Endodermal cell (in vitro differentiated cells): ENCODE results near the gene JRKL. TPM values are rescaled to one million over a fixed set of nuclear protein-coding genes. Genes with fewer than 3 reads are reported as not detected.

Experiments
- DNase-seq: peaks from one replicate; pipeline ENCODE4 v3.0.0-alpha.2; 2017
- H3K27ac ChIP-seq: 2 replicates; pipeline ENCODE4 v1.5.1; 2013; ENCODE audit warnings: mild to moderate bottlenecking, low read depth, low read length, moderate library complexity
- H3K27me3 ChIP-seq: 2 replicates; pipeline ENCODE4 v1.6.1; 2013; ENCODE audit warnings: mild to moderate bottlenecking, low read length, moderate library complexity; ENCODE audit not compliant: insufficient read depth, control insufficient read depth, poor library complexity, severe bottlenecking
- H3K36me3 ChIP-seq: 2 replicates; pipeline ENCODE4 v1.7.0; 2013; ENCODE audit warnings: mild to moderate bottlenecking, low read length, moderate library complexity; ENCODE audit not compliant: control insufficient read depth, insufficient read depth
- H3K4me1 ChIP-seq: one replicate; pipeline ENCODE4 v1.7.0; 2013; ENCODE audit warnings: low read length; ENCODE audit not compliant: control insufficient read depth, insufficient read depth
- H3K4me3 ChIP-seq: 2 replicates; pipeline ENCODE4 v1.5.1; 2013; ENCODE audit warnings: mild to moderate bottlenecking, low read length, moderate library complexity
- H3K9ac ChIP-seq: 2 replicates; pipeline ENCODE4 v1.6.1; 2013; ENCODE audit warnings: mild to moderate bottlenecking, low read length, moderate library complexity; ENCODE audit not compliant: poor library complexity, severe bottlenecking; ENCODE audit errors: extremely low read depth
- H3K9me3 ChIP-seq: 2 replicates; pipeline ENCODE4 v1.6.1; 2013; ENCODE audit warnings: mild to moderate bottlenecking, low read length, moderate library complexity; ENCODE audit not compliant: control insufficient read depth
- H3K27ac Mint-ChIP-seq: 2 replicates; pipeline ENCODE4 v1.8.0; 2020; ENCODE audit warnings: mixed read lengths
- H3K27me3 Mint-ChIP-seq: 2 replicates; pipeline ENCODE4 v1.8.0; 2021; ENCODE audit warnings: mild to moderate bottlenecking, mixed read lengths; ENCODE audit not compliant: insufficient read depth
- H3K36me3 Mint-ChIP-seq: 2 replicates; pipeline ENCODE4 v1.8.0; 2020; ENCODE audit warnings: low read depth, mixed read lengths
- H3K4me1 Mint-ChIP-seq: 2 replicates; pipeline ENCODE4 v1.8.0; 2020; ENCODE audit warnings: mixed read lengths
- H3K4me3 Mint-ChIP-seq: 2 replicates; pipeline ENCODE4 v1.8.0; 2020; ENCODE audit warnings: mild to moderate bottlenecking, moderate library complexity, mixed read lengths
- H3K9me3 Mint-ChIP-seq: 2 replicates; pipeline ENCODE4 v1.8.0; 2020; ENCODE audit warnings: mild to moderate bottlenecking, mixed read lengths
- CTCF ChIP-seq: fragments of 200-600 bp; sonication (generic); conservative IDR thresholded peaks from 2 replicates; pipeline ENCODE4 v1.5.0; 2021; ENCODE audit warnings: antibody characterized with exemption, mild to moderate bottlenecking
- WGBS, 2 experiments: methylation state at CpG; one replicate each; pipeline versions ENCODE4 v1.1.5 to v1.1.7; 2013; ENCODE audit warnings: missing lambda C conversion rate in 2 of 2, mixed read lengths in 1 of 2; ENCODE audit not compliant: insufficient coverage in 1 of 2, insufficient read length in 1 of 2; 5-methylcytosine and 5-hydroxymethylcytosine counted together
- total RNA-seq, 2 donors: library from RNA; stranded (reverse); fragmentation: NEBNext Ultra II Directional in 1 of 2; extraction: Animal tissue kit (Norgen Biotek cat#: 25700) in 1 of 2; gene quantifications; 2 replicates in 1 of 2; 3 replicates in 1 of 2; pipeline ENCODE4 v1.2.1, GENCODE V29; 2021

JRKL gene
- total RNA-seq, 2 donors from 2014 or later: 6.2 to 8.4 TPM

- Mint-ChIP-seq H3K4me1 (peaks cover 41% of the 10 kb centered on the region), H3K27me3 (no peaks in the 10 kb centered on the region), H3K27ac (peak overlapping the region; percentile 52), H3K4me3 (peak overlapping the region; percentile 78), H3K9me3 (peaks cover 11% of the 10 kb centered on the region), H3K36me3 (no peaks in the 10 kb centered on the region)
- H3K9me3 ChIP-seq: no peaks in the 10 kb centered on the region
- peak overlapping the region; percentile 100 for H3K4me3 ChIP-seq
- DNase-seq: no peak
- no peaks in the 10 kb centered on the region for H3K36me3 ChIP-seq
- peak overlapping the region; percentile 83 for H3K9ac ChIP-seq
- H3K27me3 ChIP-seq: no peaks in the 10 kb centered on the region
- peak overlapping the region; percentile 71 for H3K27ac ChIP-seq
- no peak for TF ChIP-seq CTCF
- peaks cover 2% of the 10 kb centered on the region for H3K4me1 ChIP-seq
- 4 to 14% methylated on average over 11 to 13 of the region's 13 CpGs for WGBS, 2 experiments
Observed at GRCh38 chr11:96342014-96342960, 47.5 kb upstream of the JRKL start.

GRCh38 chr11:96342961-96343711 is 46.7 kb upstream of the JRKL start, which contains the start of gene MAML2:
MAML2 (minus strand) TSS chr11:96343195; CDS start chr11:96341895, 1,300 bp downstream.
- Mint-ChIP-seq H3K4me3 (peak within 1 kb of the TSS; percentile 78), H3K36me3 (no peaks in the 10 kb centered on the region), H3K27me3 (no peaks in the 10 kb centered on the region), H3K9me3 (peaks cover 16% of the 10 kb centered on the region), H3K4me1 (peaks cover 33% of the 10 kb centered on the region), H3K27ac (peak within 1 kb of the TSS; percentile 52)
- WGBS, 2 experiments: 16 to 36% methylated on average over 14 to 31 of the region's 31 CpGs
- peaks cover 2% of the 10 kb centered on the region for H3K4me1 ChIP-seq
- peak within 1 kb of the TSS; percentile 83 for H3K9ac ChIP-seq
- peaks cover 8% of the 10 kb centered on the region for H3K9me3 ChIP-seq
- TF ChIP-seq CTCF: peak; percentile 98
- DNase-seq: peak; percentile 97
- H3K36me3 ChIP-seq: peaks cover 2% of the 10 kb centered on the region
- H3K27me3 ChIP-seq: no peaks in the 10 kb centered on the region
- peak within 1 kb of the TSS; percentile 100 for H3K4me3 ChIP-seq
- peak within 1 kb of the TSS; percentile 71 for H3K27ac ChIP-seq

GRCh38 chr11:96356848-96357247 is 33.0 kb upstream of the JRKL start:
- no peak overlapping the region for H3K27ac Mint-ChIP-seq
- no peak overlapping the region for H3K4me3 Mint-ChIP-seq
- Histone ChIP-seq H3K27me3 (no peaks in the 10 kb centered on the region), H3K4me1 (no peaks in the 10 kb centered on the region), H3K9ac (no peak overlapping the region), H3K36me3 (peaks cover 46% of the 10 kb centered on the region), H3K9me3 (no peaks in the 10 kb centered on the region), H3K27ac (no peak overlapping the region), H3K4me3 (no peak overlapping the region)
- H3K9me3 Mint-ChIP-seq: no peaks in the 10 kb centered on the region
- no peak for DNase-seq
- H3K4me1 Mint-ChIP-seq: no peaks in the 10 kb centered on the region
- no peak for TF ChIP-seq CTCF
- 75 to 94% methylated on average over 4 of the region's 4 CpGs for WGBS, 2 experiments
- H3K27me3 Mint-ChIP-seq: no peaks in the 10 kb centered on the region
- peaks cover 33% of the 10 kb centered on the region for H3K36me3 Mint-ChIP-seq
